Measurements from ENCODE around the gene HMHB1. TPM values are rescaled to one million over a fixed set of nuclear protein-coding genes. Genes with fewer than 3 reads are reported as not detected.
"Not testable (repeated sequence)": the region's sequence is repeated elsewhere in the genome, so short reads cannot be mapped to it uniquely, and the experiment has no call there.

The HMHB1 gene
- total and polyA plus RNA-seq, 9 of the 15 experiments (the other 6 are each of a cell fraction or from before 2014, with no cell fraction given): not detected

DNA sequence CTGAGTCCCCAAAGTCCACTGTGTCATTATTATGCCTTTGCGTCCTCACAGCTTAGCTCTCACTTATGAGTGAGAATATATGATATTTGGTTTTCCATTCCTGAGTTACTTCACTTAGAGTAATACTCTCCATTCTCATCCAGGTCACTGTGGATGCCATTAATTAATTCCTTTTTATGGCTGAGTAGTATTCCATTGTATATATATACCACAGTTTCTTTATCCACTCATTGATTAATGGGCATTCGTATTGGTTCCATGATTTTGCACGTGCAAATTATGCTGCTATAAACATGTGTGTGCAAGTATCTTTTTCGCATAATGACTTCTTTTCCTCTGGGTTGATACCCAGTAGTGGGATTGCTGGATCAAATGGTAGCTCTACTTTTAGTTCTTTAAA is 4.4 kb downstream of the HMHB1 start:
- not testable (repeated sequence) for ATAC-seq; DNase-seq (ENCODE audit: extremely low read depth in 1 of 4, low spot score in 3 of 4)

DNA sequence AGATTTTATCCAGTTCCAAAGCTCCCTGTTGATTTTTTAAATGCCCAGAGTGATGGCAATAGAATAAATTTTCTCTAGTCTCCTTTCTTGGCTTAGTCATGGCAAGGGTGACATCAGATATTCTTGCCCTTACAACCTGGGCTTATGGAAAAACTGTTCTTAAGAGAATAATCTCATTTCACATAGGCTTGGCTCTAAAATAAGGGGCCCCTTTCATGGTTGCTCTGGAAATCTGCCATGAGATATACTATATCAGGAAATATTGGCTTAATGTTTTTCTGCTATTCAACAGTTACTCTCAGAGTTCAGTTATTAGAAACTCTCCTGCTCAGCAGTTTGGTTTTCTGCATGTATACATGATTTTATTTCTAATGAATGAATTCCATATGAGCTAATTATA is 7.8 kb downstream of the HMHB1 start:
- BruUV-seq (replicated peaks): no TSS peak
- in situ Hi-C loops (cut with MboI): loop anchor here (10.0 kb wide), 1 partner anchor 895 kb away; no protein-coding TSS in a partner anchor
- TF ChIP-seq, protein P1, sequence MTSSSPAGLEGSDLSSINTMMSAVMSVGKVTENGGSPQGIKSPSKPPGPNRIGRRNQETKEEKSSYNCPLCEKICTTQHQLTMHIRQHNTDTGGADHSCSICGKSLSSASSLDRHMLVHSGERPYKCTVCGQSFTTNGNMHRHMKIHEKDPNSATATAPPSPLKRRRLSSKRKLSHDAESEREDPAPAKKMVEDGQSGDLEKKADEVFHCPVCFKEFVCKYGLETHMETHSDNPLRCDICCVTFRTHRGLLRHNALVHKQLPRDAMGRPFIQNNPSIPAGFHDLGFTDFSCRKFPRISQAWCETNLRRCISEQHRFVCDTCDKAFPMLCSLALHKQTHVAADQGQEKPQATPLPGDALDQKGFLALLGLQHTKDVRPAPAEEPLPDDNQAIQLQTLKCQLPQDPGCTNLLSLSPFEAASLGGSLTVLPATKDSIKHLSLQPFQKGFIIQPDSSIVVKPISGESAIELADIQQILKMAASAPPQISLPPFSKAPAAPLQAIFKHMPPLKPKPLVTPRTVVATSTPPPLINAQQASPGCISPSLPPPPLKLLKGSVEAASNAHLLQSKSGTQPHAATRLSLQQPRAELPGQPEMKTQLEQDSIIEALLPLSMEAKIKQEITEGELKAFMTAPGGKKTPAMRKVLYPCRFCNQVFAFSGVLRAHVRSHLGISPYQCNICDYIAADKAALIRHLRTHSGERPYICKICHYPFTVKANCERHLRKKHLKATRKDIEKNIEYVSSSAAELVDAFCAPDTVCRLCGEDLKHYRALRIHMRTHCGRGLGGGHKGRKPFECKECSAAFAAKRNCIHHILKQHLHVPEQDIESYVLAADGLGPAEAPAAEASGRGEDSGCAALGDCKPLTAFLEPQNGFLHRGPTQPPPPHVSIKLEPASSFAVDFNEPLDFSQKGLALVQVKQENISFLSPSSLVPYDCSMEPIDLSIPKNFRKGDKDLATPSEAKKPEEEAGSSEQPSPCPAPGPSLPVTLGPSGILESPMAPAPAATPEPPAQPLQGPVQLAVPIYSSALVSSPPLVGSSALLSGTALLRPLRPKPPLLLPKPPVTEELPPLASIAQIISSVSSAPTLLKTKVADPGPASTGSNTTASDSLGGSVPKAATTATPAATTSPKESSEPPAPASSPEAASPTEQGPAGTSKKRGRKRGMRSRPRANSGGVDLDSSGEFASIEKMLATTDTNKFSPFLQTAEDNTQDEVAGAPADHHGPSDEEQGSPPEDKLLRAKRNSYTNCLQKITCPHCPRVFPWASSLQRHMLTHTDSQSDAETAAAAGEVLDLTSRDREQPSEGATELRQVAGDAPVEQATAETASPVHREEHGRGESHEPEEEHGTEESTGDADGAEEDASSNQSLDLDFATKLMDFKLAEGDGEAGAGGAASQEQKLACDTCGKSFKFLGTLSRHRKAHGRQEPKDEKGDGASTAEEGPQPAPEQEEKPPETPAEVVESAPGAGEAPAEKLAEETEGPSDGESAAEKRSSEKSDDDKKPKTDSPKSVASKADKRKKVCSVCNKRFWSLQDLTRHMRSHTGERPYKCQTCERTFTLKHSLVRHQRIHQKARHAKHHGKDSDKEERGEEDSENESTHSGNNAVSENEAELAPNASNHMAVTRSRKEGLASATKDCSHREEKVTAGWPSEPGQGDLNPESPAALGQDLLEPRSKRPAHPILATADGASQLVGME (CRISPR knock-in tag; IDR thresholded peaks at IDR 0.05): no peak
- no peak for TF ChIP-seq E2F3 (CRISPR knock-in tag; IDR thresholded peaks at IDR 0.05)
- TF ChIP-seq BMI1 (IDR thresholded peaks at IDR 0.05; ENCODE audit: low read length): no peak
- no peak for TF ChIP-seq ESRRA (IDR thresholded peaks at IDR 0.05; ENCODE audit: borderline replicate concordance, low read depth)
- TF ChIP-seq ZZZ3 (IDR thresholded peaks at IDR 0.05): no peak
- TF ChIP-seq, protein P2, sequence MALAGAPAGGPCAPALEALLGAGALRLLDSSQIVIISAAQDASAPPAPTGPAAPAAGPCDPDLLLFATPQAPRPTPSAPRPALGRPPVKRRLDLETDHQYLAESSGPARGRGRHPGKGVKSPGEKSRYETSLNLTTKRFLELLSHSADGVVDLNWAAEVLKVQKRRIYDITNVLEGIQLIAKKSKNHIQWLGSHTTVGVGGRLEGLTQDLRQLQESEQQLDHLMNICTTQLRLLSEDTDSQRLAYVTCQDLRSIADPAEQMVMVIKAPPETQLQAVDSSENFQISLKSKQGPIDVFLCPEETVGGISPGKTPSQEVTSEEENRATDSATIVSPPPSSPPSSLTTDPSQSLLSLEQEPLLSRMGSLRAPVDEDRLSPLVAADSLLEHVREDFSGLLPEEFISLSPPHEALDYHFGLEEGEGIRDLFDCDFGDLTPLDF (CRISPR knock-in tag; IDR thresholded peaks at IDR 0.05): no peak
- TF ChIP-seq POLR2A (conservative IDR thresholded peaks at IDR 0.05): no peak
- TF ChIP-seq ZNF830 (CRISPR knock-in tag; IDR thresholded peaks at IDR 0.05): no peak

More for the DNA sequence above, 4.4 kb downstream of the HMHB1 start:
- WGBS (ENCODE audit: insufficient coverage, low coverage, missing lambda C conversion rate): 1% methylated on average over 4 of the region's 4 CpGs
- H3K27ac ChIP-seq (ENCODE audit: extremely low read depth, low read depth, low read length); CTCF ChIA-PET (ENCODE audit: low intra/inter-chr PET ratio); H3K4me2 ChIP-seq (ENCODE audit: insufficient read depth, low read length); FAIRE-seq; H3K4me3 ChIP-seq; H3K79me2 ChIP-seq (ENCODE audit: control insufficient read depth, insufficient read depth, low read length); H3K9ac ChIP-seq (ENCODE audit: insufficient read depth in 1 of 2, low read depth in 2 of 2, low read length in 2 of 2); H2AFZ ChIP-seq (ENCODE audit: low read depth, low read length); H4K20me1 ChIP-seq (replicated peaks; ENCODE audit: control insufficient read depth, insufficient read depth, low read length); BruUV-seq (replicated peaks); H3K36me3 ChIP-seq (ENCODE audit: control insufficient read depth, insufficient read depth, low read length); in situ Hi-C loops (cut with MboI); H3K4me1 ChIP-seq (replicated peaks in 1 of 2; ENCODE audit: control insufficient read depth in 2 of 2, insufficient read depth in 2 of 2, low read length in 2 of 2); H3K9me3 ChIP-seq (replicated peaks; ENCODE audit: control insufficient read depth, insufficient read depth, low read depth, low read length); intact Hi-C loops (cut with micrococcal nuclease); POLR2A ChIA-PET; H3K9me1 ChIP-seq (ENCODE audit: control insufficient read depth, insufficient read depth, low read length): not testable (repeated sequence)
- H3K27me3 ChIP-seq (ENCODE audit: control insufficient read depth in 2 of 2, insufficient read depth in 2 of 2, low read length in 2 of 2): peaks cover 2 to 13% of the 10 kb centered on the region in 2 experiments; a peak in 3 of 5 replicates

More for the DNA sequence above, 7.8 kb downstream of the HMHB1 start:
- ATAC-seq: no peak
- H2AFZ ChIP-seq (ENCODE audit: low read depth, low read length): no peak overlapping the region
- no peaks in the 10 kb centered on the region for H3K9me1 ChIP-seq (ENCODE audit: control insufficient read depth, insufficient read depth, low read length)
- CTCF ChIA-PET (ENCODE audit: low intra/inter-chr PET ratio): no interaction called here
- no peak for DNase-seq (ENCODE audit: extremely low read depth in 1 of 4, low spot score in 3 of 4)
- intact Hi-C loops (cut with micrococcal nuclease): loop anchor here (10.0 kb wide), 1 partner anchor 615 kb away; no protein-coding TSS in a partner anchor
- no peaks in the 10 kb centered on the region; the same call in 1 of the 2 replicates for H4K20me1 ChIP-seq (replicated peaks; ENCODE audit: control insufficient read depth, insufficient read depth, low read length)
- no peak overlapping the region for H3K4me2 ChIP-seq (ENCODE audit: insufficient read depth, low read length)
- no peak overlapping the region for H3K27ac ChIP-seq (ENCODE audit: extremely low read depth, low read depth, low read length)
- no peak overlapping the region for H3K4me3 ChIP-seq
- H3K79me2 ChIP-seq (ENCODE audit: control insufficient read depth, insufficient read depth, low read length): no peaks in the 10 kb centered on the region
- H3K36me3 ChIP-seq (ENCODE audit: control insufficient read depth, insufficient read depth, low read length): no peaks in the 10 kb centered on the region
- no peaks in the 10 kb centered on the region for H3K4me1 ChIP-seq (replicated peaks in 1 of 2; ENCODE audit: control insufficient read depth in 2 of 2, insufficient read depth in 2 of 2, low read length in 2 of 2)
- no peaks in the 10 kb centered on the region for H3K27me3 ChIP-seq (ENCODE audit: control insufficient read depth in 2 of 2, insufficient read depth in 2 of 2, low read length in 2 of 2)
- no peak overlapping the region for H3K9ac ChIP-seq (ENCODE audit: insufficient read depth in 1 of 2, low read depth in 2 of 2, low read length in 2 of 2)
- H3K9me3 ChIP-seq (replicated peaks; ENCODE audit: control insufficient read depth, insufficient read depth, low read depth, low read length): no peaks in the 10 kb centered on the region
- no peak for FAIRE-seq
- POLR2A ChIA-PET: interaction anchor here (0.7 kb wide), 1 partner anchor 8 kb away, joined by 3 read pairs; no protein-coding TSS in a partner anchor

All from K562 (cell line).